ENCODE measurements around the gene SEMA3F.
A peak's percentile ranks its signal among the peaks of the same experiment; 100 is the strongest.
"Not testable (repeated sequence)": the region's sequence is repeated elsewhere in the genome, so short reads cannot be mapped to it uniquely, and the experiment has no call there.

Gene SEMA3F

DNA sequence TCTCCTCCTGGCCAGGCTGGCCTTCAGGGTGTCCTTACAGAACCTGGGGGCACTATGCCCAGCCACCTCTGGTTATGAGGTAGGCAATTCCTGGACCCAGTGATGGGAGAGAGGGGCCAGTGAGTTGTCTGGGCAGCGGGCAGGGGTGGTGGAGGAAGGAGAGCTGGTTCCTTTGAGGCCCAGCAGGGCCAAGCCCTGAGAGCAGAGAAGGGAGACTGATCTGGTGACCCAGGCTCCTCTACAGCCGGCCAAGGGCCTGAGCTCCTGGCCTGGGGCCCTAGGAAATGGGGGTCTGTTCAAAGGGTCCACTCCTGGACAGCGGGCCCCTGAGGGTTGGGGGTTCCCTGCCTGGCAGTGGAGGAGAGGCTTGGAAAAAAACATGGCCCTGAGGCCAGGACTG is 57.8 kb downstream of the SEMA3F start:
- no peak for DNase-seq

DNA sequence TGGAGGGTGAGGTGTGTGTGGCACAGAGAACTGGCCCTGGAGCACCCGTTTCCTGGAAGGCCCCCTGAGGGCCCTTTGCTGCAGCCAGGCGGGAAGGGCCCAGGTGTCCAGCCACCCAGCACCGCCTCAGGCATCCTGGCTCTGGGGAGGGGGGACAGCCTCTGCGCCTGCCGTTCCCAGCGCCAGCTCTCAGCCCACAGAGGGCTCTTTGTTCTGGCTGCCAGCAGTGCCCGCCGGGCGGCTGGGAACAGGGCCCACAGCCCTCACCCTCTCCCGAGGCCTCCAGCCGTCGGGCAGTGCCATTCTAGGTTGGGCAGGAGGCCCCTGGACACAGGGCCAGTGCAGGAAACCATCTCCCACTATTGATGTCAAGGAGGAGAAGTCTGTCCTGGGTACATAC is 58.2 kb downstream of the SEMA3F start:
- no peak for DNase-seq

DNA sequence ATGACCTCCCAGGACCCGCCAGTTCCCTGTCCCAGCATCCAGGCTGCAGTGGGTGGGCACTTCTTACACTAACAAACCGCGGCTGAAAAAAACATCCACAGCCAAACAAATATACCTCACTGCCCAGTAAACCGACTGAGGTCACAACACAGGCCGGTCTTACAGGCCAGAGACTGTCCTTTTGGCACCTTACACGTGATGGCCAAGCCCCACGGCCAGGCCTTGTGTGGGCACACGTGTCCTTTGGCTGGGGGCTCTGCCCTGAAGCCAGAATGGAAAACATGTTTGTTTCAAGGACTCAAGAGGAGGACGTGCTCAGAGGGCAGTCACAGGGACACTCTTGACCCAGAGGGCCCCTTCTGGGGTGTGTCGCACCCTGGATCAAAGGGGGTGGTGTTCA is 59.7 kb downstream of the SEMA3F start:
- no peak for DNase-seq

DNA sequence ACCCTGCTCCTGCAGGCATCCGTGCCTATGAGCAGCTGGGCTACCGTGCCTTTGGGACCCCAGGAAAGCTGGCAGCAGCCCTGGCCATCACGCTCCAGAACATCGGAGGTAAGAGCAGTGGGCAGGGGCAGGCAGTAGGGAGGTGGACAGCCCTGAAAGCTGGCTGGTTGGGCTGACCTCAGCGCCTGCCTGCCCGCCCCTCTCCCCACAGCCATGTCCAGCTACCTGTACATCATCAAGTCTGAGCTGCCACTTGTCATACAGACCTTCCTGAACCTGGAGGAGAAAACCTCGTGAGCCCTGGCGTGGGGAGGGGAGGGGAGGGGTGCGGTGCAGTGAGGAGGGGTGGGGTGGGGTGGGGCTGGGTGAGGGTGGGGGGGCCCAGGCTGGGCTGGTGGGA is 60.4 kb downstream of the SEMA3F start:
- no peak for DNase-seq

DNA sequence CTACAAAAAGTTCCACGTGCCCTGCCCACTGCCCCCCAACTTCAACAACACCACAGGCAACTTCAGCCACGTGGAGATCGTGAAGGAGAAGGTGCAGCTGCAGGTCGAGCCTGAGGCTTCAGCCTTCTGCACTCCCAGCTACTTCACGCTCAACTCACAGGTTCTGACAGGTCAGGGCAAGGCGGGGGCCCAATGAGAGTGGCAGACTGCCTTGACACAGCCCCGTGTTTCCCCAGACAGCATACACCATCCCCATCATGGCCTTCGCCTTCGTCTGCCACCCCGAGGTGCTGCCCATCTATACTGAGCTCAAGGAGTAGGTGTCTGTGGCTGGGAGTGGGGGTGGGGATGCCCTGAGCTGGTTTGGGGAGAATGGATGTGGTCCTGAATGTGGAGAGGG is 62.6 kb downstream of the SEMA3F start:
- DNase-seq: no peak

DNA sequence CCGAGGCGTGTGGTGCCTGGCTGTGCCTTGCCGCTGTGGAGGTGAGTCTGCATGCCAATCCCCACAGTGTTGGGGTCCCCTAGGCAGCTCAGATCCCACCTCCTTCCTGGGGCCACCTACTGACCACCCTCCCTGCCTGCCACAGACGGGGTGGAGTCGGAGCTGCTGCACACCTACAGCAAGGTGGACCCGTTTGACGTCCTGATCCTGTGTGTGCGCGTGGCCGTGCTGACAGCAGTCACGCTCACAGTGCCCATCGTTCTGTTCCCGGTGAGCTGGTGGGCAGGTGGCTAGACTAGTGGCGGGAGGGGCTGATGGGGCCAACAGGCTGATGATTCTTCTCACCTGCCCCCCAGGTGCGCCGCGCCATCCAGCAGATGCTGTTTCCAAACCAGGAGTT is 63.3 kb downstream of the SEMA3F start:
- DNase-seq: no peak

DNA sequence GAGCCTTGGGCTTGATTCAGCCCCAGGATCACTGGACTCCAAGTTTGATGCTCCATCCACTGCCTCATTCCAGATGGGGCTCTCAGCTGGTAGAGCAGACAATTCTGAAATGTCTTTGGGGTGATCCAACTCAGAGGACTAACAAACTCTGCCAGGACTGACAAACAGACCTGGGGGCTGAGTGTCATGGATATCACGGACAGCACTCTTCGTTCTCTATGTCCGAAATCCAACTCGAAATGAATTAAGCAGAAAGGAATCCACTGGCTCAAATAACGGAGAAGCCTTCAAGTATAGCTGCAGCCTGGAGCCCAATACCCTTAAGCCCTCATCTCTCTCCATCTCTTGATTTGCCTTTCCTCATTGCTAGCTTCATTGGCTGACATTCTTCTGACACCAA is 64.2 kb downstream of the SEMA3F start:
- no peak for DNase-seq

DNA sequence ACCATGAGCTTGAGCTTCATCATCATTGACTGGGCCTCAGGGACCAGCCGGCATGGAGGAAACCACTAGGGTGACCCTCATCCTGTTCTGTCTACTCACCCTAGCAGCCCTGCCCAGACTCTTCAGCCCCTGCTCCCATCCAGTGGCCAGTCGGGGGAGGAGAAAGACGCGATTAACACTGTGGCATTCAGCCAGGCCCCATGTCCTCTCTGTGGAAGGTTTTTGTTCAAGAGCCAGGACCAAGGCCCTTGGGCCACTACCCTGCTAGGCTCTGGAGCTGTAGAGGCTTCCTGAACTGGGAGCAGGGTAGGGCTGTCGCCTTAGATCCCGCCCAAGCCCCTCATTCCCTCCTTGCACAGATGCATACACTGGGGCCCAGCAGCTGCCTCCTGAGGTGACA is 65.0 kb downstream of the SEMA3F start:
- DNase-seq: no peak

DNA sequence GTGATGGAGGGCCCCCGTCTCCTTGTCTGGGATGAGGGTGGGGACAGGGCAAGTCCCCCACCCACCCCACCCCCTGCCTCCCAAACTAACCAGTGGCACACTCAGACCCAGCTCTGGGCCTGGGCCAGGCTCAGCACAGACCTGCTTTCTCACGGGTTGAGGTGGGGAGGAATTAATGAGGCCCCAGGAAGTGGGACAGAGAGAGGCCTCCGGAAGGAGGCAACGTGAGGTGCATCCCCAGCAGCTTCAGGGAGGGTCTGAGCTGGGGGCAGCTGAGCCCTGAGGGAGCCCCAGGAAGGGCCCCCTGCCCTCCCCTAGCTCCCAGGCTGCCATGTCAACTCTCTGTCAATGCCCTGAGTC is 65.9 kb downstream of the SEMA3F start:
- DNase-seq: no peak

DNA sequence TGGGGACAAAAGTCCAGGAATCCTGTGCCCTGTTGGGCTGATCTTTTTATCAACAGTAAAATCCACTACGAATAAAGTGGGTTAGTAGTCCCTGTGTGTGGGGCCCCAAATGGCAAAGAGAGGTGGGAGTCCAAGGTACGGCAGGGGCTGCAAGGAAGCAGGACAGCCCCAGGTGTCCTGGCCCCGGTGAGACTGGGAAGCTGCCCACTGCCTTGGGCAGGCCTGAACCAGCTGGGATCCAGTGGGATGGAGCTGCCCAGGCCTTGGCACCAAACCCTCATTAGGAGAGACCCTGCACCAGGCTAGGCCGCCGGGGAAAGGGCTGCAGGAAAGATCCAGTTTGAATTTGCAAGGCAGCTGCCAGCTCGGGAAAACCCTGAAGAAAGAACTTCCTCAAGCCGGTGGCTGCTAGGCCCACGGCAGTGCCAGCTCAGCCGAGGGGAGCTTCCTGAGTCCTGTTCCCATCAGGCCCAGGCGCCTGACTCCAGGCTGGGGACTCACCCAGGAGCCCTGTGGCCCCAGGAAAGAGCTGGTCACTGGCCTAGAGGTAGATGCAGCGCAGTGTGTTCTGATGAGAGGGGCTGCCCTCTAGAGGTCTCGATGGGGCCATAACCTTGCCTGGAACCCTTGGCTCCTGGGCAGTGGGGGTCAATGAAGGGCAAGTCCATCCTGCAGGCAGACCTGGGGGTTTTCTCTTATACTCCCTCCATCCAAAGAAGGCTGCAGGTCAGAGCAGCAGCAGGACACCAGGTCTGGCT is 66.5 kb downstream of the SEMA3F start:
- DNase-seq: no peak

DNA sequence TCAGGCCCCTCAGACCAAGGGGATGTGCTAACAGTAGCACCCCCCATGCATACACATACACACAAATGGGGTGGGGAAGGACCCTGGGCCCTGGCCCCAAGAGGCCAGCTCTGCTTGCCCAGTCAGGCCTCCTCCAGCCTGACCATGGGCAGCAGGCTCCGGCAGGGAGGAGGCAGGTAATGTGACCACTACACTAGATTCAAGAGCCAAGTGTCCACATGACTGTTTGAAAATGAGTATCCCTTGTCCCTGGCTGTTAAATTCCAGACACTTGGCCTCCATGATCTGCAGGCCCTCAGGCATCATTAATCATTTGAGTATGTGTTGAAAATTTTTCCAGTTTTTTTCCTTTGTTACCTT is 67.0 kb downstream of the SEMA3F start:
- DNase-seq: no peak

DNA sequence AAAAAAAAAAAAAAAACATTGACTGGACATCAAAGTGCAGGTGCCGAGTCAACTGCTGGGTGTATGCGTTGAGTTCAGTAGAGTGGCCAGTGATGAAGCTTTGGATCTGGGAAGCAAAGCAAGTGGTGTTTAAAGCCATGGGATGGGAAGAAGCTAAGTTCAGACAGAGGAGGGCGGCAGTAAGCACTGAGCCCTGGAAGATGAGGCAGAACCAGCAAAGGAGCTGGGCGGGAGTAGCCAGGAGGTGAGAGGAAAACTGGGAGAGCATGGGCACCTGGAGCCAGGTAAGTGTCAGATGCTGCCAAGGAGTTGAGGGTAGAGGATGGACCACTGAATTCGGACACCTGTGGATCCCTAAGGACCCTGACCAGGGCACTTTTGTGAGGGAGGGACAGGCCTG is 69.5 kb downstream of the SEMA3F start:
- no peak for DNase-seq

DNA sequence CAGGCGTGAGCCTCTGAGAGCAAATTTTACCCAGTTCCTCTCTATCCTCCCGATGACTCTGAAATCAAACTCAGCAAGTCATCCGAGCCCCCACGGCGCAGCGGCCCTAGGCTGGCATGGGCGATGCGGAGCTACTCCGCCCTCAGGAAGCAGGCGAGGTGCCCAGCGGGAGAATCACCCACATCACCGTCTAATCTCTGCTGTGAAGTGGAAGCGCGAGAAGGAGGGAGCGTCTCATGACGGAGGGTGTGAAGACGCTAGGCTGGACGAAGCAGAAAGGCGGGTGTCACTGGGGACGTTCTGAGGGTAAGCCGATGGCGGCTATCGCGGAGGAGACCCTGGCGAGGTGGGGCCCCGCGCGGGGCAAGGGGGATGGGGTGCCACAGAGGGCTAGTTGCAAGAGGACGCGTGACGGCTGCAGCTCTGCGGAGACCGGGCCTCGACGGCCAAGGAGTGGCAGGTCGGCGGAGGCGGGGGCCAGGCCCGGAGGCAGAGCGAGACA is 71.8 kb downstream of the SEMA3F start:
- DNase-seq: peak in 1 of 2 donors; percentile 21

DNA sequence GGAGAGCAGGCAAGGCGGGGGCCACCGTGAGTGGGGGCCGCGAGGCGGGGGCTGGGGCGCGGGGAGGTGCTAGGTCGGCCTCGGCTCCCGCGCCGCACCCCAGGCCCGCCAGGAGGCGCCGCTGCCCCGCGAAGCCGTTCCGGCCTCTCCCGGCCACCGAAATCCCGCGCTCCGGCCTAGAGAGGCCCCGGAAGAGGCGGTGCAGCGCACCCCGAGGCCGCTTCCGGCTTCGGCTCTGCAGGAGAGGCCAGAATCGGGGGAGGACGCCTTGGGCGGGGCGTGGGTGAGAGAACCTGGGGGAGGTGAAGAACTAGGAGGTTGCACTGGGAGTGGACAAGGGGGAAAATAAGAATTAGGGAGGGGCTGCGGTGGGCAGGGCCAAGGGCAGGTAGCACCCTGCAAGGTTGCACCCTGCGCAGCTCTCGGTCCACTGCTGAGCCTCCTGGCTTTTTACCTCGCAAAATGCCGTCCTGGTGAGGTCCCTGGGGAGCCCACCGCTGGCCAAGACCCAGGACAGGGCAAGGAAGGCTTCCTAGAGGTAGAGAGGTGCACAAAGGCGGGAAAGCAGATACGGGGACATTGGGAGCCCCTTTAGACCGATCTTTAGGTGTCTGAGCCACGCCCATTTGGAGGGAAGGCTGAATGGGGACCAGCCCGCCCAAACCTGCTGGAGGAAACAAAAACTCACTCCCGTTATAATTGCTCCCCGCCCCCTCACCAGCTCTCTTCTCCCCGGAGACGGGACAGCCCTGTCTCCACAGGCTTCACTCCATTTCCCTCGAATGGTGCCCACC is 72.5 kb downstream of the SEMA3F start:
- peak; percentile 90 to 94 for DNase-seq

DNA sequence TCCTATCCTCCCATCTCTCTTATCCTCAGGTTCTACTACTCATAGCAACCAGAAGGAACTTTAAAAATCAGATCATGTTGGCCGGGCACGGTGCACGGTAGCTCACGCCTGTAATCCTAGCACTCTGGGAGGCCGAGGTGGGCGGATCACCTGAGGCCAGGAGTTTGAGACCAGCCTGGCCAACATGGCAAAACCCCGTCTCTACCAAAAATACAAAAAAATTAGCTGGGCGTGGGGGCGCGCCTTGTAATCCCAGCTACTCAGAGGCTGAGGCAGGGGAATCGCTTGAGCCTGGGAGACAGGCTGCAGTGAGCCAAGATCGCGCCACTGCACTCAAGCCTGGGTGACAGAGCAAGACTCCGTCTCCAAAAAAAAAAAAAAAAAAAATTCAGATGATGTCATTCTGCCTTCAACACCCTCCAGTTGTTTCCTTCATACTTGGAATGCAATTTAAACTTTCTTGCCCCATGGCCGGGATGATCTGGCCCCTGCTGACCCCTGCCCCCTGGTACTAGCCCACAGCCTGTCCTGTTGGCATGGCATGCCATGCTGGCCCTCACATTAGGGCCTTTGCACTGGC is 73.2 kb downstream of the SEMA3F start:
- not testable (repeated sequence) for DNase-seq

DNA sequence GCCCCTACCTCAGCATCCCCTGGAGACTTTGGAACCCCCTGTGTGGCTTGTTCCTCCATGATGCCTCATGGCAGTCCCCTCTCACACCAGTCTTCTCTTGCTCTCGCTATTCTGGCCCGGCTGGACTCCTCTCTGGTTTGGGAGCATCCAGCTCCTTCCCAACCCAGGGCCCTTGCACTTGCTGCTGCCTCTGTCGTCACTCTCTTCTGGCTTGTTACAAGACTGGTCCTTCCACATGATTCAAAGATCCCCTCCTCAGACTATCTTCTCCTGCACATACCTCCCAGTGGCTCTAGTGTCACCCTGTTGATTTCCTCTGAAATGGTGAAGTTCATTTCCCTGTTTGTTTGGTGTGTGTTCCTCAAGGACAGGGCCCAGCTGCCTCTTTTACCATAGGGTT is 74.4 kb downstream of the SEMA3F start:
- DNase-seq: no peak

DNA sequence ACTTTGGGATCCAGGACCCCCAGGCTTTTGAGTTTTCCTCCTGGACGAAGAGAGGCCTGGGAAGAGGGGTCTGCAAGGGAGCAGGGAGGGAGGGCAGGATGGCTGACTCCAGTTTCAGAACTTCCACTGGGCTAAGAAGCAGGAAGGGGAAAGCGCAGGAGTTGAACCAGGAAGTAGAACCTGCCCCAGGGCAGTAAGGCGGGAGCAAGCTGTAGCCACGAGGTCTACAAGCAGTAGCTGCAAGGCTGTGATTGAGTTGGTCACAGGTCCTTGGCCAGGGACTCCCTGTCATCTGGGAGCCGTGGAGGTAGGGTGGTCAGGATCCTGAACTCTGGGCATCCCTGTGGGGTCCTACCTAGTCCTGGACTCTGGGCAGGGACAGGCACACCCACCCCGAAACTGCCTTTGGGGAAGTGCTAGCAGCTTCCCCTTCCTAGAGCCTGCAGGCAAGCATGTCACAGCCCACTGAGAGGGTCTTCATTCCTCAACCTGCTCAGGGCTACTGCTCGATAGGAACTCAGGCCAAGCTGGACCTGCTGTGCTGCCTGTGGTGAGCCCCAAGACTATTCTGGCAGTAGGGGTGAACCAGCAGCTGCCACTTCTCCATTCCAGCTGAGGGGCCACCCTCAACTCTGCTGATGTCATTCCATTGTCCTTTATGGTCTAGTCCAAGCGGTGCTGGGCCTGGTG is 75.1 kb downstream of the SEMA3F start:
- no peak for DNase-seq

DNA sequence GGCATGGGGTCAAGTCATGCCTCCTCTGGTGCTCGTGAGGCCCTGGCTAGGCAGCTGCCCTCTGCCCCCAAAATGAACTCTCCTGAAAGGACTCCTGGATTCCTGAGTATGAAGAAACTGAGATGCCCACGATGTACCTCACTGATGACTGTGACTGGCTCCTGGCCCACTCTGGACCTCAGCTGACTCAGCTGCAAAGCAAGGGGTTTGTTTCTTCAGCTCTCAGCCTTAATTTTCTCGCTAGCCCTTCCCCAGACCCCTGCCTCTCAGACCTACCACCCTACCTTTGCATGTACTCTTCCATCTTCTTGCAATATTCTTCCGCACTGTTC is 75.6 kb downstream of the SEMA3F start:
- DNase-seq: no peak

DNA sequence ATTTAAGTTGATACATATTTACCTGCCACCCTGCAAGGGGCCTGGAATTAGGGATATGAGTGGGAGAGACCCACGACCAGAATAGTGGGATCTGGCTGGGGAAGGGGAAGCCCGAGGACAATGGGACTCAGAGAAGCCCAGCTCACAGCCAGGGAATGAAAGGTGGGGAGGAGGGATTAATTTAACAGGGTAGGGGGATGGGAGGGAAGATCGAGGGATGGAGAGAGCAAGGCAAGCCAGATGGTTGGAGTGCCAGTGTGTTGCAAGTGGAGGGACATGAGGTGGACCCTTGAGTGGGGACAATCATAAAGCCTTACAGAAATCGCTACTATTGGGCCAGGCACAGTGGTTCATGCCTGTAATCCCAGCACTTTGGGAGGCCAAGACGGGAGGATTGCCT is 76.5 kb downstream of the SEMA3F start:
- DNase-seq: no peak

DNA sequence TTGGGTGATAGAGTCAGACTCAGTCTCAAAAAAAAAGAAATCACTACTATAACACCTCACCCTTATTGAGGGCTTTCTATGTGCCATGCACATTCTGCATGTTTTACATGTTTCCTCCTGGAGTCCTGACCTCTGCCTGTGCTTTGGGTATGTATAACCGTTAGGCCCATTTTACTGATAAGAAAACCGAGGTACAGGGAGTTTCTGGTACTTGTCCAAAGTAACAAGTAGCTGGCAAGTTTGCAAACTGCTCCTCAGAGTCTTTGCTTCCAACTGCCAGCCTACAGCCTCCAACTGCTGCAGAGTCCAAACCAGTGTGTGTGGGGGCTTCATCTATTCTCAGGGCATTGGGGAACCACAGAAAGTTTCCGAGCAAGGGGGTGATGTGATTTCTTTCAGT is 77.2 kb downstream of the SEMA3F start:
- no peak for DNase-seq

DNA sequence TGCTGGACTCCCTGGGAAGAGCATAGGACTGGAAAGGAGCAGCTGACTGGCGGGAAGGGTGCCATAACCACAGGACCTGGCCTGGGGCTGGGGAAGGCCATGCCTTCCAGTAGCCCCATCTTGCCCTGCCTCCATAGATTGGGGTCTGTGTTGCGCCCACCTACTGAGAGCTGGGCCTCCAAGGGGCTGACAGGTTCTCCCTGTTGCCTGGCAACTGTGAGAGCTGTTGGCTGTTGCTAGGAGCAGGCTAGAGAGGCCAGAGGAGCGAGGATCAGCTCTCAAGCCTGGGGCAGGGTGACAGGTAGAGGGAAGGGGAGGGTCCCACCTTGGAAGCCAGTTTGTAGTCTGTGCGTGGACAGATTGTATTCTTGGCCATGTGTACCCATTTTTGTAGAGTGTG is 78.1 kb downstream of the SEMA3F start:
- DNase-seq: no peak

DNA sequence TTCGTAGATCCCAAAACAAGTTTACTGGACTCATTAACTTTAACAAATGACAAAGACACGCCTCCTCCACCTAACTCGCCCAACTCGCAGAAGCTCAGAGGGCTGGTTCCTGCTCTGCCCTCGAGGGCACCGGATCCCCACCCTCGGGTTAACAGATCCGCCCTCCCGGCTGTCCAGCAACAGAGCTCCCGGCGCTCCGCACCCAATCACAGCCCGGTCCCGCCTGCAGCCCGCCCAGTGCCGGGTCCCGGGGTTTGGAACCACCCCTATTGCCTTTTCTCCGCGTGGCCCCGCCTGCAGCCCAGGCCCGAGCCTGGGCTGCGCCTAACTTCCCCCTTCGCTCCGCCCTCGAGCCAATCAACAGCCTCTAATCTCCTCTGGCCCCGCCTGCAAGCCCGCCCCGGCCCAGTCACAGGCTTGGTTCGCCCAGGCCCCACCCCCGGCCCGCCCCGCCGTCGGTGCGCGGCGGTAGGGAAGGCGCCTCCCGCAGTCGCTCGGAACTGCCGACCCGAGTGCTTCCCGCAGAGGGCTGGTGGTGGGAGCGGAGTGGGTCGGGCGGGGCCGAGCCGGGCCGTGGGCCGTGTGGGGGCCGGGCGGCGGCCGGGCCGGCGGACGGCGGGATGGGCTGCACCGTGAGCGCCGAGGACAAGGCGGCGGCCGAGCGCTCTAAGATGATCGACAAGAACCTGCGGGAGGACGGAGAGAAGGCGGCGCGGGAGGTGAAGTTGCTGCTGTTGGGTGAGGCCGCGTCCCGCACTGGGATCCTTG is 80.8 kb downstream of the SEMA3F start, which contains the start of gene GNAI2:
TSS of gene GNAI2 (plus strand) at position 489 of the 768 bp plus-strand sequence. CDS start at position 621, 132 bp downstream.
- peak; percentile 99 for DNase-seq
